ENCODE measurements around the gene TSPAN9. TPM values are rescaled to one million over a fixed set of nuclear protein-coding genes. Genes with fewer than 3 reads are reported as not detected.

The TSPAN9 gene
- total RNA-seq, 4 donors from 2014 or later: 13.7 to 35.4 (median 26.7) TPM

DNA sequence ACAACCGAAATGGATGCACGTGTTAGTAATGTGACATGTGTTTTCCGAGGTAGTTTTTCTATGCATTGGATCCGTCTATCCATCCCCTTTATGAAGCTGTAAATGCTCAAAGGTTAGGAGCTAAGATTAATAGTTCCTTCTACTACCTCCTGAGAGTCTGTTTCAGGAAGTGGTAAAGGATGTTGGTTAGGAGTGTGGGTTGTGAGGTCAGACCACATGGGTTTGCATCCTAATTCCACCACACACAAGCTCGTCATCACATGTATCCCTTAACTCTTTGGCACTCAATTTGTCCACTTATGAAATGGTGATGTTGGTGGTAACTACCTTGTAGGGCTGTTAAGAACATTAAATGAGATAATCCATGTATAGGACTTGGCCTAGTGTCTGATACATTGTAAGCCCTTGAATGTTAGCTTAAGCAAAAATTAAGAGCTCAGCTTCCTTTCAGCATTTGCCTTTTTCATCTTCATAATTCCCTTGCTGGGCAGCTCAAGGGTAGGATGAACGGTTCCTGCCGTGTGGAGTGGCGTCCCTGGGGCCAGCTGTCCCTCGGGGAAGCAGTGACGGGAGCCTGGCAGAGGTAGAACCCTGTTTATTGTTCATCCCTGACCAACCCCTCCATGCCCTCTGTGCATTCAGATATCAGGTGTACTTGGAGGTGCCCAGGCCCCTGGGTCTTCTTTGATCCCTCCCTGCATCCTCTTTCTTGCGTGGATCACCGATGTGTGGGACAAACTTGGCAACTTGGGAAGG is 52.3 kb downstream of the TSPAN9 start:
- H3K36me3 ChIP-seq: no peaks in the 10 kb centered on the region
- peaks cover 0 to 12% (median 9%) of the 10 kb centered on the region in 4 donors for H3K9me3 ChIP-seq
- peaks cover 33 to 46% (median 36%) of the 10 kb centered on the region in 4 donors for H3K4me1 ChIP-seq
- DNase-seq (ENCODE audit: extremely low spot score): no peak
- no peak overlapping the region for H3K27ac ChIP-seq (replicated peaks in 1 of 4)
- H3K4me3 ChIP-seq: no peak overlapping the region
- TF ChIP-seq POLR2A (IDR thresholded peaks at IDR 0.05; ENCODE audit: low read depth) (no peak), POLR2AphosphoS5 (IDR thresholded peaks at IDR 0.05) (no peak), EP300 (IDR thresholded peaks at IDR 0.05) (no peak)
- TF ChIP-seq, protein P1, sequence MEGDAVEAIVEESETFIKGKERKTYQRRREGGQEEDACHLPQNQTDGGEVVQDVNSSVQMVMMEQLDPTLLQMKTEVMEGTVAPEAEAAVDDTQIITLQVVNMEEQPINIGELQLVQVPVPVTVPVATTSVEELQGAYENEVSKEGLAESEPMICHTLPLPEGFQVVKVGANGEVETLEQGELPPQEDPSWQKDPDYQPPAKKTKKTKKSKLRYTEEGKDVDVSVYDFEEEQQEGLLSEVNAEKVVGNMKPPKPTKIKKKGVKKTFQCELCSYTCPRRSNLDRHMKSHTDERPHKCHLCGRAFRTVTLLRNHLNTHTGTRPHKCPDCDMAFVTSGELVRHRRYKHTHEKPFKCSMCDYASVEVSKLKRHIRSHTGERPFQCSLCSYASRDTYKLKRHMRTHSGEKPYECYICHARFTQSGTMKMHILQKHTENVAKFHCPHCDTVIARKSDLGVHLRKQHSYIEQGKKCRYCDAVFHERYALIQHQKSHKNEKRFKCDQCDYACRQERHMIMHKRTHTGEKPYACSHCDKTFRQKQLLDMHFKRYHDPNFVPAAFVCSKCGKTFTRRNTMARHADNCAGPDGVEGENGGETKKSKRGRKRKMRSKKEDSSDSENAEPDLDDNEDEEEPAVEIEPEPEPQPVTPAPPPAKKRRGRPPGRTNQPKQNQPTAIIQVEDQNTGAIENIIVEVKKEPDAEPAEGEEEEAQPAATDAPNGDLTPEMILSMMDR (IDR thresholded peaks at IDR 0.05): no peak
- intact Hi-C loops (cut with DNase I): no loop called here
- no peaks in the 10 kb centered on the region for H3K27me3 ChIP-seq
- 66% methylated on average over 12 of the region's 12 CpGs for WGBS

DNA sequence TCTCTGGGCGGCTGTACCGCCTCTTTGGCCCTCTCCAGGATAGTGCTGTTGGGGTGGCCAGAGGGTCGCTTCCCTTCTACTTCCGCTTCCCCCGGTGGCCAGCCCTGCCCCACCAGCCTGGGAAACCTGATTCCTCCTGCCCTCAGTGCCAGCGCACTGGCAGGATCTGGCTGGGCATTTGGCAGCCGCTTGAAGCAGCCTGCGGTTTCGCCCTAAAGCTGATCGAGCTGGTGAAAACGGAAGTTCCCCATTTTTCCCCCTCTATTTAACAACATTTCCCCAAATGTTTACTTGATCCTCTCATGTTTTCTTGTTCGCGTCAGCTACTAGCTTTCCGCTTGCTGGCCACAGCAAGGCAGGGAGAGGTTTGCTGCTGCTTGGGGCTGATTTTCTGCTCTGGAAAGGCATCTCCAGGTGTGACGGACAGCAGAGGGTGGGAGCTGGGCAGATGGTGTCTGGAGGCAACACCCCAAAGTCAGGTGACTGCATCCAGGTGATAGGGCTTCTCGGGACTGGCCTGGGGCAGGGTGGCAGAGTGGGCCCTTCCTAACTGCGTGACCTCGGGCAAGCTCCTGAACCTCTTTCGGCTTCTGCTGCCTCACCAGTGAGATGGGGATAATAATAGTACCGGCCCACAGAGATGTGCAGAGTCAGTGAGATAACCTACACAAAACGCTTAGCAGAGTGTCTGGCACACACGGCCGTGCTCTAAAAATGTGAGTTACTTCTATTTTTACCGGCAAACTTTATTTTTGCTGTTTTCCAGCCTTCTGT is 53.1 kb downstream of the TSPAN9 start:
- Histone ChIP-seq H3K4me3 (no peak overlapping the region), H3K4me1 (peaks cover 34 to 49% (median 39%) of the 10 kb centered on the region in 4 donors), H3K9me3 (peaks cover 0 to 4% (median 2%) of the 10 kb centered on the region in 4 donors), H3K27ac (replicated peaks in 1 of 4) (no peak overlapping the region), H3K27me3 (no peaks in the 10 kb centered on the region), H3K36me3 (no peaks in the 10 kb centered on the region)
- no peak for DNase-seq (ENCODE audit: extremely low spot score)
- intact Hi-C loops (cut with DNase I): no loop called here
- TF ChIP-seq, protein P1 (IDR thresholded peaks at IDR 0.05): no peak
- TF ChIP-seq POLR2AphosphoS5 (IDR thresholded peaks at IDR 0.05) (no peak), POLR2A (IDR thresholded peaks at IDR 0.05; ENCODE audit: low read depth) (no peak), EP300 (IDR thresholded peaks at IDR 0.05) (no peak)
- WGBS: 64% methylated on average over 24 of the region's 24 CpGs

DNA sequence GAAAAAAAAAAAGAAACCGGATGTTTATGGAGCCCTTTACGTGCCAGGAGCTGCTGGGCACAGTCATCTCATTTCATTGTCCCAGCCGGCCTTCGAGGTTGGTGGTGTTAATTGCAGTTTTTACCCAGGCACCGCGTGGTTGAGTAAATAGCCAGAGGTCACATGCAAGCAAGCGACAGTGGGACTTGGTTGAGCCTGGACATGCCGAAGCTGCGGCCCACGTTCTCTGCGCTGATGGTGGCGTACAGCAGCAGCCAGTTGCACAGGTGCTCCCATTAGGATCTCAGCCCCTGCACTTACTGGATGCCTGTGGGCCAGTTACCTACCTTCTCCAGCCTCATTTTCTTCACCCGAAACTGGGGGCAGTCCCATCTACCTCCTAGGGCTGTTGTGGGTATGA is 54.0 kb downstream of the TSPAN9 start:
- intact Hi-C loops (cut with DNase I): no loop called here
- Histone ChIP-seq H3K4me3 (no peak overlapping the region), H3K4me1 (peaks cover 34 to 49% (median 46%) of the 10 kb centered on the region in 4 donors), H3K27me3 (no peaks in the 10 kb centered on the region), H3K36me3 (no peaks in the 10 kb centered on the region), H3K27ac (replicated peaks in 1 of 4) (no peak overlapping the region), H3K9me3 (no peaks in the 10 kb centered on the region)
- TF ChIP-seq POLR2A (IDR thresholded peaks at IDR 0.05; ENCODE audit: low read depth) (no peak), POLR2AphosphoS5 (IDR thresholded peaks at IDR 0.05) (no peak), EP300 (IDR thresholded peaks at IDR 0.05) (no peak)
- TF ChIP-seq, protein P1 (IDR thresholded peaks at IDR 0.05): no peak
- 87% methylated on average over 11 of the region's 13 CpGs for WGBS
- no peak for DNase-seq (ENCODE audit: extremely low spot score)

DNA sequence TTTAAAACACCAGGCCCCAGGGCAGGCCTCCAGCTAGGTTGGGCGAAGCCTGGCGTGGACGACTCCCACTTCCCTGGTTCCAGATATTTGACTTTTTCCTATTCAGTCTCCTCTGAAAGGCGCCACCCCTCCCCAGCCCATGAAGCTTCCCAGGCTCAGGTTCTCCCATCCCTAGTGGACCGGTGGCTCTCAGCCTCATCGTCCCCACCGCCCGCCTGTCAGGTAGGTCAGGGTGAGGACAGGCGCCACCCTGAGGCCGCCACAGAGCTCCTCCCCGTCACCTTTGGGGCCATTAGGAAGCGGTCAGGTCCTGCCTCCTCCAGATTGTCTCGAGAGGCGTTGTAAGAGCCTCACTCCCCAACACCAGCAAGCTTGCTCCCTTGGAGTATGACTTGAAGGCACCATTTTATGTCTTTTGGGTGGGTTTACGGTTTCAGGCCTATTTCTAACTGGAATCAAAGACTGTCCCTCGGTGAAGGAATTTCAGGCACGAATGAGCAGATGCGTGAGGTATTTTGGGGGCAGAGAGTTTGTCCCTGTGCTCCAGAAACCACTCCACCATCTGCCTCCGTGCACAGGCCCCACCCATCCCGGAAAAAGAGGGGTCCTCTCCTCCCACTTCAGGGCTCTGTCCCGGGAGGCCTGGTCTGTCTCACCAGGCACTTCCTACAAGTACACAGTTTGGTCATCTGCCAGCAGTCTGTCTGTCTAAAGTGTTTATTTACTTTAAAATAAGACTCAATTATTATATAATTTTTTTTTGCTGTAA is 55.6 kb downstream of the TSPAN9 start:
- TF ChIP-seq POLR2A (IDR thresholded peaks at IDR 0.05; ENCODE audit: low read depth) (no peak), POLR2AphosphoS5 (IDR thresholded peaks at IDR 0.05) (peak in 1 of 2 donors; percentile 54), EP300 (IDR thresholded peaks at IDR 0.05) (no peak)
- Histone ChIP-seq H3K27me3 (no peaks in the 10 kb centered on the region), H3K27ac (replicated peaks in 1 of 4) (peak overlapping the region; percentile 5 to 35 (median 16)), H3K4me3 (no peak overlapping the region), H3K4me1 (peaks cover 49 to 63% (median 62%) of the 10 kb centered on the region in 4 donors), H3K9me3 (no peaks in the 10 kb centered on the region), H3K36me3 (no peaks in the 10 kb centered on the region)
- WGBS: 65% methylated on average over 21 of the region's 21 CpGs
- DNase-seq (ENCODE audit: extremely low spot score): no peak
- intact Hi-C loops (cut with DNase I): no loop called here
